AG10803 (cell line): Measurements from ENCODE around the gene EMC1.
"Not testable (repeated sequence)": the region's sequence is repeated elsewhere in the genome, so short reads cannot be mapped to it uniquely, and the experiment has no call there.

Source experiments
- DNase-seq: peaks from one replicate; pipeline ENCODE4 v3.0.0; 2010; ENCODE audit warnings: low read depth
- H3K4me3 ChIP-seq: 2 replicates; pipeline ENCODE4 v1.5.1; 2011; ENCODE audit warnings: mild to moderate bottlenecking, low read length, control low read depth
- CTCF ChIP-seq: conservative IDR thresholded peaks from 2 replicates; pipeline ENCODE4 v1.5.1; 2011; ENCODE audit warnings: mild to moderate bottlenecking, low read length, control low read depth, inconsistent platforms

EMC1 gene

GRCh38 chr1:19251305-19252196 is at the start of gene EMC1, which contains the start of gene MRTO4:
Gene EMC1 (minus strand): TSS chr1:19251524. CDS start chr1:19251509, 15 bp downstream.
Gene MRTO4 (plus strand): TSS chr1:19251805. CDS start chr1:19251836, 31 bp downstream.
- peak; percentile 75 for DNase-seq
- H3K4me3 ChIP-seq, result peak within 1 kb of the TSS; percentile 99
- no peak for TF ChIP-seq CTCF

- no peak for DNase-seq
- H3K4me3 ChIP-seq, result no peak overlapping the region
- no peak for TF ChIP-seq CTCF
These were observed 48.9 kb upstream of the EMC1 start for GRCh38 chr1:19300211-19300610.

GRCh38 chr1:19294638-19295037 is 43.3 kb upstream of the EMC1 start:
- TF ChIP-seq CTCF, result no peak

GRCh38 chr1:19289244-19289643 is 37.9 kb upstream of the EMC1 start:
- no peak for DNase-seq

More at GRCh38 chr1:19294638-19295037, 43.3 kb upstream of the EMC1 start:
- no peak overlapping the region for H3K4me3 ChIP-seq
- no peak for DNase-seq

GRCh38 chr1:19288324-19289241 is 37.3 kb upstream of the EMC1 start, which contains the start of gene AKR7A3:
Gene AKR7A3 (minus strand): TSS chr1:19288770. CDS start chr1:19288709, 61 bp downstream.
- peak within 1 kb of the TSS; percentile 58 for H3K4me3 ChIP-seq
- DNase-seq, result peak; percentile 11

More at GRCh38 chr1:19289244-19289643, 37.9 kb upstream of the EMC1 start:
- no peak for TF ChIP-seq CTCF
- H3K4me3 ChIP-seq, result peak overlapping the region; percentile 58

- no peak overlapping the region for H3K4me3 ChIP-seq
- no peak for TF ChIP-seq CTCF
- no peak for DNase-seq
These were observed 36.3 kb upstream of the EMC1 start for GRCh38 chr1:19287436-19288185.

GRCh38 chr1:19285807-19286206 is 34.5 kb upstream of the EMC1 start:
- DNase-seq, H3K4me3 ChIP-seq: not testable (repeated sequence)

GRCh38 chr1:19285366-19285765 is 34.0 kb upstream of the EMC1 start:
- DNase-seq, H3K4me3 ChIP-seq: not testable (repeated sequence)
